Measurements from ENCODE around the gene TMEM45A. TPM values are rescaled to one million over a fixed set of nuclear protein-coding genes. Genes with fewer than 3 reads are reported as not detected.
A peak's percentile ranks its signal among the peaks of the same experiment; 100 is the strongest.

Gene TMEM45A
- total and polyA plus RNA-seq, 2 donors (not counting 1 experiment from before 2014, with no cell fraction given) = 26.4 to 71.4 TPM

DNA sequence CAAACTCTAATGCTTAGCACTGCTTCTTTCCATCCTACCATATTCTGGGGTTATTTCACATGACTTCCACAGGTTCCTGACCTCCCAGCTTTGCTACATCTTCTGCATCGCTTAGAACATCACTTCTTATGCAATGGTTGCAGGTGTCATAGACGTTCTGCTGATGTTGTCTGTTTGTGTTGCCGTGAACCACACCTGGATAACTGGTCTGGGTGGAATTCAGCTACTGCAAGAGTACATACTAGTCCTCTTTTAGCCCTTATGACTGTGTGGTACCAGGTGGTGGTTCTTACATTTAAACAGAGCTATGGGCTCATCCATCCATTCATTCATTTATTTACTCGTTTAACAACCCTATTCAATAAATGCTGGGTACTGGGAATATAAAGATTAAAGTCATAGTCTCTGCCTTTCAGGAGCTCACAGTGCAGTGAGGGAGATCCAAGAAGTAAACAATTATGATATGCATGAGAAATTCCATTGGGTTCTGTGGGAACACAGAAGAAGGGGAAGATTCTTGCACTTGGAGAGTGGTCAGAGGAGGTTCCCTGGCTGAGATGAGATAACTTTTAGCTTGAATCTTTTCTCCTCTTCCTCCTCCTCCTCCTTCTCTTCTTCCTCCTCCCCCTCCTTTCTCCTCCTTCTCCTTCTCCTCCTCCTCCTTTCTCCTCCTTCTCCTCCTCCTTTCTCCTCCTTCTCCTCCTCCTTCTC is 30.8 kb downstream of the TMEM45A start:
- no peaks in the 10 kb centered on the region for H3K9me3 ChIP-seq (ENCODE audit: control insufficient read depth, insufficient read depth, low read depth, low read length)
- H3K4me1 ChIP-seq (ENCODE audit: control insufficient read depth, extremely low read depth, insufficient read depth, low read length) = no peaks in the 10 kb centered on the region
- no peak overlapping the region for H3K4me2 ChIP-seq (ENCODE audit: extremely low read depth, insufficient read depth, low read length)
- no peaks in the 10 kb centered on the region for H3K79me2 ChIP-seq (ENCODE audit: control insufficient read depth, insufficient read depth, low read length)
- no peak overlapping the region for H3K4me3 ChIP-seq (replicated peaks in 1 of 4; ENCODE audit: control extremely low read depth in 1 of 4, insufficient read depth in 1 of 4, low read depth in 3 of 4, low read length in 4 of 4)
- no peaks in the 10 kb centered on the region for H3K36me3 ChIP-seq (ENCODE audit: control insufficient read depth, insufficient read depth, low read length)
- no peak overlapping the region for H3K27ac ChIP-seq (ENCODE audit: insufficient read depth, low read length)
- no peak overlapping the region for H3K9ac ChIP-seq (ENCODE audit: insufficient read depth, low read length)
- no peak overlapping the region for H2AFZ ChIP-seq (ENCODE audit: low read length)
- H4K20me1 ChIP-seq (ENCODE audit: control insufficient read depth, extremely low read depth, insufficient read depth, low read length) = no peaks in the 10 kb centered on the region
- no peaks in the 10 kb centered on the region for H3K27me3 ChIP-seq (ENCODE audit: control insufficient read depth, insufficient read depth, low read length)
- no peak for DNase-seq (ENCODE audit: low read depth in 2 of 2)
- TF ChIP-seq, protein P1, sequence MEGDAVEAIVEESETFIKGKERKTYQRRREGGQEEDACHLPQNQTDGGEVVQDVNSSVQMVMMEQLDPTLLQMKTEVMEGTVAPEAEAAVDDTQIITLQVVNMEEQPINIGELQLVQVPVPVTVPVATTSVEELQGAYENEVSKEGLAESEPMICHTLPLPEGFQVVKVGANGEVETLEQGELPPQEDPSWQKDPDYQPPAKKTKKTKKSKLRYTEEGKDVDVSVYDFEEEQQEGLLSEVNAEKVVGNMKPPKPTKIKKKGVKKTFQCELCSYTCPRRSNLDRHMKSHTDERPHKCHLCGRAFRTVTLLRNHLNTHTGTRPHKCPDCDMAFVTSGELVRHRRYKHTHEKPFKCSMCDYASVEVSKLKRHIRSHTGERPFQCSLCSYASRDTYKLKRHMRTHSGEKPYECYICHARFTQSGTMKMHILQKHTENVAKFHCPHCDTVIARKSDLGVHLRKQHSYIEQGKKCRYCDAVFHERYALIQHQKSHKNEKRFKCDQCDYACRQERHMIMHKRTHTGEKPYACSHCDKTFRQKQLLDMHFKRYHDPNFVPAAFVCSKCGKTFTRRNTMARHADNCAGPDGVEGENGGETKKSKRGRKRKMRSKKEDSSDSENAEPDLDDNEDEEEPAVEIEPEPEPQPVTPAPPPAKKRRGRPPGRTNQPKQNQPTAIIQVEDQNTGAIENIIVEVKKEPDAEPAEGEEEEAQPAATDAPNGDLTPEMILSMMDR (conservative IDR thresholded peaks at IDR 0.05 in 1 of 2, IDR thresholded peaks at IDR 0.05 in 1 of 2; ENCODE audit: low read depth in 1 of 2, low read length in 2 of 2) = no peak
- TF ChIP-seq EZH2 (IDR thresholded peaks at IDR 0.05; ENCODE audit: low read length, missing control alignments) = no peak

DNA sequence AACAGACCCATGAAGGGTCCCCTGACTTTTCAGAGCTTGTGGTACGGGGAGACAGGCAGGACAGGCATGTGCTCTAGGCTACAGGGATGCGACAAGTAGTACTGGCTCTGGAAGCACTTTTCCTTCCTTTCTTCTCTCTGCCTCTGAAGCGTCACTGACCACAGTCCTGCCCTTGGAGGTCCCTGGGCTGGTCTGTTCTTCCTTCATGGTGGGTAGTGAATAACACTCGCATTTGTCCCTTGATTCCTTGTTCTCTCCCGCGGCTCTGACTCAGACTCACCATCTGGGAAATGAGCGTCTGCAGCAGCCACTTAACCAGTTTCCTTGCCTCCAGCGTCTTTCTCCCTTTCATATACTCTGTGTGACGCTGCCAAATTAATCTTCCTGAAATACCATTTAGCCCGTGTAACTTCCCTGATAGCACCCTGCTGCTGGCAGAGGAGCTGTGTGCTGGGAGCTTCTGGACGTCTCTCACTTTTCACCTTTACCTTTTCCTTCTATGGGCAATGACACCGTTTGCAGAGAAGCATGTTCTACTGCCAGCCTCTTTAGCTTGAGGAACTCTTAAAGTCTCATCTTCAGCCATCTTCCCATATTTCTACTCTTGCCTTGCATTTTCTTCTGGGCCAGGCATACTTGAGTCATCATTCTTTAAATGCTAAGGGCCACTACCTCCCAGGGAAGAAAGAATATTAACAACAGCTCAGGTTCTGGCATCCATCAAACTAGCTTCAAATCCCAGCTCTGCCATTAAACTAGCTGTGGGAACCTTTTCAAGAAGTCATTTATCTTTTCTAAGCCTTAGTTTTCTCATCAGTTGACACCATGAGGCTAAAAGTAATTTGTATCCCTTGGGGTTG is 33.6 kb downstream of the TMEM45A start:
- Histone ChIP-seq H3K4me3 (replicated peaks in 1 of 4; ENCODE audit: control extremely low read depth in 1 of 4, insufficient read depth in 1 of 4, low read depth in 3 of 4, low read length in 4 of 4) (no peak overlapping the region), H3K4me1 (ENCODE audit: control insufficient read depth, extremely low read depth, insufficient read depth, low read length) (no peaks in the 10 kb centered on the region), H3K9me3 (ENCODE audit: control insufficient read depth, insufficient read depth, low read depth, low read length) (no peaks in the 10 kb centered on the region), H3K36me3 (ENCODE audit: control insufficient read depth, insufficient read depth, low read length) (no peaks in the 10 kb centered on the region), H3K27me3 (ENCODE audit: control insufficient read depth, insufficient read depth, low read length) (no peaks in the 10 kb centered on the region), H3K27ac (ENCODE audit: insufficient read depth, low read length) (no peak overlapping the region), H3K4me2 (ENCODE audit: extremely low read depth, insufficient read depth, low read length) (no peak overlapping the region), H2AFZ (ENCODE audit: low read length) (no peak overlapping the region), H3K9ac (ENCODE audit: insufficient read depth, low read length) (no peak overlapping the region), H3K79me2 (ENCODE audit: control insufficient read depth, insufficient read depth, low read length) (no peaks in the 10 kb centered on the region), H4K20me1 (ENCODE audit: control insufficient read depth, extremely low read depth, insufficient read depth, low read length) (no peaks in the 10 kb centered on the region)
- TF ChIP-seq, protein P1 (conservative IDR thresholded peaks at IDR 0.05 in 1 of 2, IDR thresholded peaks at IDR 0.05 in 1 of 2; ENCODE audit: low read depth in 1 of 2, low read length in 2 of 2) = no peak
- TF ChIP-seq EZH2 (IDR thresholded peaks at IDR 0.05; ENCODE audit: low read length, missing control alignments) = no peak
- DNase-seq (ENCODE audit: low read depth in 2 of 2) = peak; percentile 32 to 98

- H3K27me3 ChIP-seq (ENCODE audit: control insufficient read depth, insufficient read depth, low read length) = no peaks in the 10 kb centered on the region
- H3K9ac ChIP-seq (ENCODE audit: insufficient read depth, low read length) = no peak overlapping the region
- H3K4me2 ChIP-seq (ENCODE audit: extremely low read depth, insufficient read depth, low read length) = no peak overlapping the region
- H3K79me2 ChIP-seq (ENCODE audit: control insufficient read depth, insufficient read depth, low read length) = no peaks in the 10 kb centered on the region
- H4K20me1 ChIP-seq (ENCODE audit: control insufficient read depth, extremely low read depth, insufficient read depth, low read length) = no peaks in the 10 kb centered on the region
- no peaks in the 10 kb centered on the region for H3K36me3 ChIP-seq (ENCODE audit: control insufficient read depth, insufficient read depth, low read length)
- TF ChIP-seq, protein P1 (conservative IDR thresholded peaks at IDR 0.05 in 1 of 2, IDR thresholded peaks at IDR 0.05 in 1 of 2; ENCODE audit: low read depth in 1 of 2, low read length in 2 of 2) = no peak
- TF ChIP-seq EZH2 (IDR thresholded peaks at IDR 0.05; ENCODE audit: low read length, missing control alignments) = no peak
- peak in 1 of 2 donors; percentile 20 for DNase-seq (ENCODE audit: low read depth in 2 of 2)
- no peaks in the 10 kb centered on the region for H3K9me3 ChIP-seq (ENCODE audit: control insufficient read depth, insufficient read depth, low read depth, low read length)
- no peaks in the 10 kb centered on the region for H3K4me1 ChIP-seq (ENCODE audit: control insufficient read depth, extremely low read depth, insufficient read depth, low read length)
- no peak overlapping the region for H3K4me3 ChIP-seq (replicated peaks in 1 of 4; ENCODE audit: control extremely low read depth in 1 of 4, insufficient read depth in 1 of 4, low read depth in 3 of 4, low read length in 4 of 4)
- H2AFZ ChIP-seq (ENCODE audit: low read length) = no peak overlapping the region
- H3K27ac ChIP-seq (ENCODE audit: insufficient read depth, low read length) = no peak overlapping the region
Observed at GRCh38 chr3:100526613-100527346, 34.4 kb downstream of the TMEM45A start.

Data from fibroblast of lung (primary cell).